ENCODE measurements around the gene EFTUD2. TPM values are rescaled to one million over a fixed set of nuclear protein-coding genes. Genes with fewer than 3 reads are reported as not detected.

EFTUD2 gene
- total and polyA plus RNA-seq, 10 donors = 39.0 to 140 (median 102) TPM

DNA sequence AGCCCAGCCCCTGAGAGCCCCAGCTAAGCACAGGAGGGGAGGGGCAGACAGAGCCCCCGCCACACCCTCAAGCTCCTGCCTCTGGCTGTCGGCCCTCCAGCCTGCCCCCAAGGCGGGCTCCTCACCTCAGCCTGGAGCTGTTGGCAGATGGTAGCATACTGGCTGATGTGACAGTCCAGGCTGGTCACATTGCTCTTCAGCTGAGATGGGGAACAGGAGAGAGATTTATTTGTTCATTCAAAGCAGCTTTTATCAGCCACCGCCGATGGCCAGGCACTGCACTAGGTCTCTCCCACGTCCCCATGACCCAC is 33.5 kb upstream of the EFTUD2 start:
- no peak for TF ChIP-seq POLR2A (IDR thresholded peaks at IDR 0.05)
- TF ChIP-seq CTCF (IDR thresholded peaks at IDR 0.05 in 8 of 11, conservative IDR thresholded peaks at IDR 0.05 in 3 of 11) = no peak
- no peak for TF ChIP-seq POLR2AphosphoS5 (IDR thresholded peaks at IDR 0.05)
- Histone ChIP-seq H3K4me3 (no peak overlapping the region), H3K36me3 (peaks cover 0 to 85% (median 0%) of the 10 kb centered on the region in 6 donors), H3K4me1 (no peaks in the 10 kb centered on the region), H3K27me3 (replicated peaks in 1 of 7) (no peaks in the 10 kb centered on the region), H3K9me3 (no peaks in the 10 kb centered on the region), H3K27ac (no peak overlapping the region)
- WGBS, 5 donors = 83 to 98% (median 90%) methylated on average over 4 to 6 of the region's 6 CpGs
- no peak for DNase-seq
- intact Hi-C loops (cut with DNase I; ENCODE audit: low total_unique reads) = no loop called here

GRCh38 chr17:44932096-44932786 is 33.0 kb upstream of the EFTUD2 start:
- Histone ChIP-seq H3K27me3 (replicated peaks in 1 of 7) (no peaks in the 10 kb centered on the region), H3K27ac (no peak overlapping the region), H3K4me1 (no peaks in the 10 kb centered on the region), H3K9me3 (no peaks in the 10 kb centered on the region), H3K4me3 (no peak overlapping the region), H3K36me3 (peaks cover 0 to 90% (median 0%) of the 10 kb centered on the region in 6 donors)
- WGBS, 5 donors = 85 to 98% (median 95%) methylated on average over 7 to 8 of the region's 8 CpGs
- intact Hi-C loops (cut with DNase I; ENCODE audit: low total_unique reads) = no loop called here
- TF ChIP-seq CTCF (IDR thresholded peaks at IDR 0.05 in 8 of 11, conservative IDR thresholded peaks at IDR 0.05 in 3 of 11) (no peak), POLR2AphosphoS5 (IDR thresholded peaks at IDR 0.05) (no peak)
- peak; percentile 39 for DNase-seq

DNA sequence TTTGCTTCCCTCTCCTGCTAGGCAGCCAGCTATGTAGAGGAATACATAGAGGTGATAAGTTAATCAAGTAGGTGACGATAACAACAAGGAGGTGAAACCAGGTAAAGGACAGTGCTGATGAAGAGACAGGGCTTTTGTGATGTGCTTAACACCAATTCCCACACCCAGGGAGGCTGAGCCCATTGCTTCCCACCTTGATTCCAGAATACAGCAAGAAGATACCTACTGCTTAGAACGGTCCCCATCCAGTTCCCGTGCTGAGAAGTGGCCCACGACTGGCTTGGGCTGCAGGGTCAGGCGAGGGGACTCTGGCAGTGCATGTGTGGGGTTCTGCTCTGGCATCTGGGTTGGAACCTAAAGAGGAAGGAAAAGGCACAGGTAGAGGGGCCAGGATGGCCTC is 32.1 kb upstream of the EFTUD2 start:
- Histone ChIP-seq H3K4me3 (no peak overlapping the region), H3K27ac (no peak overlapping the region), H3K36me3 (peaks cover 0 to 99% (median 0%) of the 10 kb centered on the region in 6 donors), H3K27me3 (replicated peaks in 1 of 7) (no peaks in the 10 kb centered on the region), H3K9me3 (no peaks in the 10 kb centered on the region), H3K4me1 (no peaks in the 10 kb centered on the region)
- TF ChIP-seq POLR2AphosphoS5 (IDR thresholded peaks at IDR 0.05) = no peak
- no peak for TF ChIP-seq POLR2A (IDR thresholded peaks at IDR 0.05)
- TF ChIP-seq CTCF (IDR thresholded peaks at IDR 0.05 in 8 of 11, conservative IDR thresholded peaks at IDR 0.05 in 3 of 11) = no peak
- intact Hi-C loops (cut with DNase I; ENCODE audit: low total_unique reads) = no loop called here
- 92 to 99% (median 96%) methylated on average over 5 of the region's 5 CpGs for WGBS, 5 donors
- DNase-seq = peak; percentile 11

GRCh38 chr17:44930667-44931066 is 31.4 kb upstream of the EFTUD2 start:
- Histone ChIP-seq H3K27ac (no peak overlapping the region), H3K36me3 (peaks cover 0 to 100% (median 0%) of the 10 kb centered on the region in 6 donors), H3K9me3 (no peaks in the 10 kb centered on the region), H3K27me3 (replicated peaks in 1 of 7) (no peaks in the 10 kb centered on the region), H3K4me1 (no peaks in the 10 kb centered on the region), H3K4me3 (no peak overlapping the region)
- 89 to 94% (median 92%) methylated on average over 6 of the region's 6 CpGs for WGBS, 5 donors
- intact Hi-C loops (cut with DNase I; ENCODE audit: low total_unique reads) = no loop called here
- DNase-seq = peak; percentile 34
- TF ChIP-seq CTCF (IDR thresholded peaks at IDR 0.05 in 8 of 11, conservative IDR thresholded peaks at IDR 0.05 in 3 of 11) = no peak
